HS-27A (cell line): ENCODE measurements around the gene NIP7.
"Not testable (repeated sequence)": the region's sequence is repeated elsewhere in the genome, so short reads cannot be mapped to it uniquely, and the experiment has no call there.

Experiments
- DNase-seq: peaks from one replicate; pipeline ENCODE4 v3.0.0-alpha.2; 2012; ENCODE audit warnings: low read depth, missing footprints

NIP7 gene

GRCh38 chr16:69345923-69346322, 6.4 kb downstream of the NIP7 start:
- DNase-seq: no peak

GRCh38 chr16:69346683-69347082, 7.1 kb downstream of the NIP7 start:
- DNase-seq: no peak

GRCh38 chr16:69348222-69348621, 8.7 kb downstream of the NIP7 start:
- no peak for DNase-seq

GRCh38 chr16:69349536-69349935, 10.0 kb downstream of the NIP7 start:
- DNase-seq: no peak

- DNase-seq: no peak
These were observed 11.1 kb downstream of the NIP7 start for GRCh38 chr16:69350536-69351133.

GRCh38 chr16:69351309-69352027, 11.9 kb downstream of the NIP7 start, which contains the start of gene TMED6:
Gene TMED6, minus strand, starts transcription at chr16:69351786. Its CDS starts 33 bp downstream, at chr16:69351753.
- no peak for DNase-seq

- DNase-seq: not testable (repeated sequence)
These were observed 20.5 kb downstream of the NIP7 start for GRCh38 chr16:69360070-69360469.

GRCh38 chr16:69363281-69363717, 23.7 kb downstream of the NIP7 start:
- no peak for DNase-seq

GRCh38 chr16:69364088-69364487, 24.5 kb downstream of the NIP7 start:
- no peak for DNase-seq

- no peak for DNase-seq
These were observed 26.3 kb downstream of the NIP7 start for GRCh38 chr16:69365901-69366300.

GRCh38 chr16:69366431-69366830, 26.9 kb downstream of the NIP7 start:
- no peak for DNase-seq

GRCh38 chr16:69367980-69368379, 28.4 kb downstream of the NIP7 start:
- DNase-seq: no peak

GRCh38 chr16:69368866-69369265, 29.3 kb downstream of the NIP7 start:
- DNase-seq: no peak

- no peak for DNase-seq
These were observed 32.0 kb downstream of the NIP7 start for GRCh38 chr16:69371564-69371963.

- DNase-seq: no peak
These were observed 33.4 kb downstream of the NIP7 start for GRCh38 chr16:69373019-69373418.

GRCh38 chr16:69376393-69377059, 37.0 kb downstream of the NIP7 start:
- no peak for DNase-seq

- no peak for DNase-seq
These were observed 38.5 kb downstream of the NIP7 start for GRCh38 chr16:69378036-69378435.

- no peak for DNase-seq
These were observed 39.2 kb downstream of the NIP7 start for GRCh38 chr16:69378760-69379159.

GRCh38 chr16:69381231-69381630, 41.7 kb downstream of the NIP7 start:
- DNase-seq: no peak

- DNase-seq: no peak
These were observed 42.8 kb downstream of the NIP7 start for GRCh38 chr16:69382421-69382820.

- DNase-seq: no peak
These were observed 45.4 kb downstream of the NIP7 start for GRCh38 chr16:69384974-69385373.

GRCh38 chr16:69386596-69386995, 47.0 kb downstream of the NIP7 start:
- peak; percentile 65 for DNase-seq
